ENCODE measurements around the gene PRIMPOL. TPM values are rescaled to one million over a fixed set of nuclear protein-coding genes. Genes with fewer than 3 reads are reported as not detected.
A peak's percentile ranks its signal among the peaks of the same experiment; 100 is the strongest.

PRIMPOL gene
- total and polyA plus RNA-seq, 9 of the 15 experiments (the other 6 are each of a cell fraction or from before 2014, with no cell fraction given): 11.0 to 32.0 (median 16.1) TPM

GRCh38 chr4:184648313-184649025 is 1.1 kb upstream of the PRIMPOL start (continued):
- peak in 1 of 2 experiments; percentile 13; a peak in 1 of 4 replicates for TF ChIP-seq ETV6 (IDR thresholded peaks at IDR 0.05; ENCODE audit: borderline replicate concordance in 1 of 2, low read depth in 2 of 2, low read length in 1 of 2)
- no peak for TF ChIP-seq ETV6 (CRISPR knock-in tag; IDR thresholded peaks at IDR 0.05; ENCODE audit: borderline replicate concordance)
- TF ChIP-seq TCF7 (IDR thresholded peaks at IDR 0.05; ENCODE audit: borderline replicate concordance): 0 out of 2 replicates have a peak, but pooled peaks have one; percentile 16
- TF ChIP-seq SPI1 (IDR thresholded peaks at IDR 0.05; ENCODE audit: borderline replicate concordance, low read depth, low read length): no peak
- TF ChIP-seq ZBTB7A (IDR thresholded peaks at IDR 0.05; ENCODE audit: borderline replicate concordance, control insufficient read depth, low read depth, low read length): peak; percentile 52; the same call in 1 of the 2 replicates
- peak; percentile 44; the same call in 1 of the 2 replicates for TF ChIP-seq FOXP1 (CRISPR knock-in tag; IDR thresholded peaks at IDR 0.05)
- no peak for TF ChIP-seq THRAP3 (IDR thresholded peaks at IDR 0.05; ENCODE audit: borderline replicate concordance)
- no peak for TF ChIP-seq NONO (IDR thresholded peaks at IDR 0.05; ENCODE audit: low read depth in 2 of 2, low read length in 1 of 2)
- TF ChIP-seq PTBP1 (IDR thresholded peaks at IDR 0.05; ENCODE audit: low read depth, low read length): no peak
- peak in 1 of 2 experiments; percentile 65; a peak in 2 of 4 replicates for TF ChIP-seq ZNF639 (CRISPR knock-in tag; conservative IDR thresholded peaks at IDR 0.05 in 1 of 2, IDR thresholded peaks at IDR 0.05 in 1 of 2)
- TF ChIP-seq RBFOX2 (IDR thresholded peaks at IDR 0.05; ENCODE audit: low read depth, low read length): no peak; the same call in 1 of the 2 replicates
- TF ChIP-seq MLLT1 (IDR thresholded peaks at IDR 0.05): 0 out of 4 replicates have a peak, but pooled peaks of 1 of the 2 experiments have one; percentile 48

Data from K562 (cell line).